Heart right ventricle (tissue), 16 donors: ENCODE results near the gene CADPS2. TPM values are rescaled to one million over a fixed set of nuclear protein-coding genes. Genes with fewer than 3 reads are reported as not detected.

Source experiments
- ATAC-seq, 8 donors: fragments of 200-7000 bp; cut with Tn5 transposase; one replicate each; pipeline ENCODE4 v1.9.1; 2020; ENCODE audit warnings: mild to moderate bottlenecking in 8 of 8, moderate library complexity in 8 of 8, moderate number of reproducible peaks in 1 of 8
- DNase-seq, 2 donors: peaks; one replicate each; pipeline ENCODE4 v3.0.0-alpha.2; 2020
- H3K27ac ChIP-seq, 10 donors: fragments of 200-600 bp; sonication (generic) in 2 of 10; one replicate each; pipeline versions ENCODE4 v1.5.0 to v1.8.0; 2020 to 2022; ENCODE audit warnings: mild to moderate bottlenecking in 3 of 10
- H3K27me3 ChIP-seq, 7 donors: fragments of 200-600 bp; one replicate each; pipeline ENCODE4 v1.8.0; 2021 to 2022; ENCODE audit warnings: mild to moderate bottlenecking in 2 of 7
- H3K36me3 ChIP-seq, 9 donors: fragments of 200-600 bp; sonication (generic) in 1 of 9; one replicate each; pipeline versions ENCODE4 v1.5.0 to v1.8.0; 2020 to 2022; ENCODE audit warnings: mild to moderate bottlenecking in 2 of 9
- H3K4me1 ChIP-seq, 9 donors: fragments of 200-600 bp; sonication (generic) in 1 of 9; one replicate each; pipeline versions ENCODE4 v1.5.0 to v1.8.0; 2020 to 2022; ENCODE audit warnings: mild to moderate bottlenecking in 4 of 9
- H3K4me3 ChIP-seq, 10 donors: fragments of 200-600 bp; sonication (generic) in 2 of 10; one replicate each; pipeline versions ENCODE4 v1.5.0 to v1.8.0; 2020 to 2022; ENCODE audit warnings: mild to moderate bottlenecking in 7 of 10, moderate library complexity in 2 of 10
- H3K9me3 ChIP-seq, 11 donors: fragments of 200-600 bp in 10 of 11; sonication (generic) in 2 of 11; one replicate each; pipeline versions ENCODE4 v1.5.0 to v1.8.0; 2013 to 2022; ENCODE audit warnings: mild to moderate bottlenecking in 2 of 11, control low read depth in 1 of 11, moderate library complexity in 1 of 11
- CTCF ChIP-seq, 9 donors: fragments of 200-600 bp; sonication (generic) in 2 of 9; IDR thresholded peaks; one replicate each; pipeline versions ENCODE4 v1.5.0 to v1.8.0; 2021 to 2022; ENCODE audit warnings: antibody characterized with exemption in 9 of 9, mild to moderate bottlenecking in 5 of 9, moderate library complexity in 1 of 9
- WGBS, 2 donors: extraction: QIAGEN DNeasy Blood & Tissue Kit; methylation state at CpG; one replicate each; pipeline ENCODE4 v1.1.7; 2013; ENCODE audit warnings: inconsistent platforms in 1 of 2; 5-methylcytosine and 5-hydroxymethylcytosine counted together
- intact Hi-C, 10 donors: fragments of 100-400 bp; cut with DNase I; formaldehyde crosslinking; loops; one replicate each; pipeline versions ENCODE4 v1.11.1 to v1.14.2; 2022
- polyA plus RNA-seq, 2 donors: library from polyadenylated mRNA; stranded (reverse); fragments of 200-250 nt; gene quantifications; one replicate each; pipeline ENCODE4 v1.2.3, GENCODE V29; 2013
- total RNA-seq, 10 donors: library from RNA; stranded (reverse); fragmentation: NEBNext Ultra II Directional in 3 of 10; extraction: Animal tissue kit (Norgen Biotek cat#: 25700) in 3 of 10; gene quantifications; one replicate each; pipeline versions ENCODE4 v1.2.1 to v1.2.4, GENCODE V29; 2021 to 2023
- donor health status: Arrhythmogenic right ventricular cardiomyopathy.
- donor health status: ischemic (EF 13 %, LVEDD 7.1; RV severe dilation, severe dysfunction).
- donor health status: healthy with polysubstance abuse.
- donor health status: DM: no; HTN: yes; CAD: no.
- donor health status: DM: no; HTN: no; CAD: no.
- donor health status: ischemic (EF 25% LVEDD 6.9; RV normal size, moderate dysfunction).
- donor health status: ischemic (EF 25% LVEDD 5.7; RV mildly dilated, moderate dysfunction).
- donor health status: healthy.
- donor health status: DM: yes; HTN: yes; CAD: no.
- donor health status: Ischemic cardiomyopathy.
- donor health status: ischemic (EF 35%, LVEDD 5.7; RV mildly dilated, moderate dysfunction).
- donor health status: nonischemic (EF 11% LVEDD 7.7; RV severe dilation, severe dysfunction).
- donor health status: DM: yes; HTN: yes; CAD: no.
- donor health status: PGD.
- donor health status: ischemic (EF 29% LVEDD 5.4; RV normal size, mild dysfunction).
- donor health status: nonischemic (EF 23%, LVEDD 6.1; RV moderate dilation, normal function).

CADPS2 gene
- total and polyA plus RNA-seq, 12 donors: 3.6 to 25.7 (median 6.6) TPM

GRCh38 chr7:122520971-122521555 lies 365.2 kb downstream of the CADPS2 start:
- no peaks in the 10 kb centered on the region for H3K36me3 ChIP-seq
- H3K27me3 ChIP-seq: no peaks in the 10 kb centered on the region
- H3K4me1 ChIP-seq: no peaks in the 10 kb centered on the region
- ATAC-seq (no peak), DNase-seq (no peak)
- intact Hi-C loops: loop anchor here in 4 of 10 donors (10.0 kb wide), 2 partner anchors 296 to 426 kb away; no protein-coding TSS in a partner anchor
- 60 to 65% methylated on average over 5 of the region's 5 CpGs for WGBS, 2 donors
- H3K4me3 ChIP-seq: no peak overlapping the region
- no peak for TF ChIP-seq CTCF (IDR thresholded peaks at IDR 0.05)
- H3K27ac ChIP-seq: no peak overlapping the region
- peaks cover 0 to 2% (median 0%) of the 10 kb centered on the region in 11 donors for H3K9me3 ChIP-seq

GRCh38 chr7:122518488-122518887 lies 367.8 kb downstream of the CADPS2 start:
- TF ChIP-seq CTCF (IDR thresholded peaks at IDR 0.05): no peak
- intact Hi-C loops: no loop called here
- Histone ChIP-seq H3K27me3 (no peaks in the 10 kb centered on the region), H3K4me1 (no peaks in the 10 kb centered on the region), H3K27ac (no peak overlapping the region), H3K9me3 (peaks cover 0 to 2% (median 0%) of the 10 kb centered on the region in 11 donors), H3K36me3 (no peaks in the 10 kb centered on the region), H3K4me3 (no peak overlapping the region)
- WGBS, 2 donors: 91 to 93% methylated on average over 4 of the region's 4 CpGs
- DNase-seq: no peak
- no peak for ATAC-seq

GRCh38 chr7:122517576-122517975 lies 368.7 kb downstream of the CADPS2 start:
- DNase-seq: no peak
- H3K9me3 ChIP-seq: no peaks in the 10 kb centered on the region
- no peaks in the 10 kb centered on the region for H3K4me1 ChIP-seq
- H3K27ac ChIP-seq: no peak overlapping the region
- TF ChIP-seq CTCF (IDR thresholded peaks at IDR 0.05): no peak
- H3K27me3 ChIP-seq: no peaks in the 10 kb centered on the region
- intact Hi-C loops: no loop called here
- ATAC-seq: no peak
- H3K4me3 ChIP-seq: no peak overlapping the region
- WGBS, 2 donors: 50 to 90% methylated on average over 1 of the region's 1 CpG
- H3K36me3 ChIP-seq: no peaks in the 10 kb centered on the region

- no peaks in the 10 kb centered on the region for H3K27me3 ChIP-seq
- DNase-seq (no peak), ATAC-seq (no peak)
- no peaks in the 10 kb centered on the region for H3K9me3 ChIP-seq
- no peak overlapping the region for H3K27ac ChIP-seq
- no peaks in the 10 kb centered on the region for H3K36me3 ChIP-seq
- WGBS, 2 donors: 18 to 40% methylated on average over 1 of the region's 1 CpG
- intact Hi-C loops: no loop called here
- no peak overlapping the region for H3K4me3 ChIP-seq
- no peaks in the 10 kb centered on the region for H3K4me1 ChIP-seq
- no peak for TF ChIP-seq CTCF (IDR thresholded peaks at IDR 0.05)
Observed at GRCh38 chr7:122515404-122515803, 370.9 kb downstream of the CADPS2 start.
